ENCODE data around the gene HK3.

Gene HK3

DNA sequence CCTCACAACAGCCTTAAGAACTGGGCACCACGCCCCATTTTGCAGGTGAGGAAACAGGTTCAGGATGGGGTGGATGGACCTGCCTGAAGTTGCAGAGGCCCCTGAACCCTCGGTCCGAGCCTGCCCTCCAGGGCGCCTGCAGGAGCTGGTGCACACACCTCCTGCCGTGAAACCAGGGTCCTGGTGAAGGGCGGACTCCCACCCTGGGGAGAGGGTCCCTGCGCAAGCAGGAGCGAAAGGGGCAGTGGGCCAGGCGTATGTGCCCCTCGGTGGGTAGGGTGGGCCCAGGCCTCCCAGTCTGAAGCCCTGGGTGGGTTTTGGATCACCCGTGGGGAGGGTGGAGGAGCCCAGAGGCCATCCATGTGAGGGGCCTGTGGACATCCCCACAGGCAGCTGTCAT is 37.9 kb downstream of the HK3 start:
- H3K36me3 ChIP-seq (ENCODE audit: control insufficient read depth, insufficient read depth, low read length): no peaks in the 10 kb centered on the region
- H3K4me1 ChIP-seq (ENCODE audit: control insufficient read depth, insufficient read depth, low read length): peaks cover 3% of the 10 kb centered on the region
- H3K4me3 ChIP-seq (ENCODE audit: low read depth, low read length): no peak overlapping the region
- H3K9me3 ChIP-seq (ENCODE audit: control insufficient read depth, insufficient read depth, low read length): no peaks in the 10 kb centered on the region
- H3K27me3 ChIP-seq (ENCODE audit: control insufficient read depth, insufficient read depth, low read length): no peaks in the 10 kb centered on the region
- H3K9ac ChIP-seq (ENCODE audit: low read depth, low read length): no peak overlapping the region

DNA sequence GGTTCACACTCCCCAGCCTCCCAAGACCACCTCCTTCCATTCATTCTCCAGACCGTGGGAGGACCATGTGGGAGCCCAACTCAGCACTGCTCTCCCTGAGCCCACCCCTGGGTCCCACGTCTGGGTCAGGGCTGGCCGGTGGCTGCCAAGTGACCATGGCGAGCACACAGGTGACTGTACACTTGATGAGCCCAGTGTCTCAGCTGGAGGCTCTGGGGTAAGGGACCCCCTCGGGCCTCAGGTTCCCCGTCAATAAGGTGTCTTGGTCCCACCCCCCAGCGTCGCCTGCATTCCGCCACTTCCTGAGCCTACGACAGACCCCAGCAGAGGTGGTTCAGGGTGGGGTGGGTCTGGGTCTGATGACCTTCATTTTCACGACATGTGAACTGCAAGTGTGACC is 38.8 kb downstream of the HK3 start:
- peaks cover 3% of the 10 kb centered on the region for H3K4me1 ChIP-seq (ENCODE audit: control insufficient read depth, insufficient read depth, low read length)
- no peak overlapping the region for H3K9ac ChIP-seq (ENCODE audit: low read depth, low read length)
- H3K36me3 ChIP-seq (ENCODE audit: control insufficient read depth, insufficient read depth, low read length): no peaks in the 10 kb centered on the region
- no peak overlapping the region for H3K4me3 ChIP-seq (ENCODE audit: low read depth, low read length)
- H3K27me3 ChIP-seq (ENCODE audit: control insufficient read depth, insufficient read depth, low read length): no peaks in the 10 kb centered on the region
- H3K9me3 ChIP-seq (ENCODE audit: control insufficient read depth, insufficient read depth, low read length): no peaks in the 10 kb centered on the region

- no peak overlapping the region for H3K4me3 ChIP-seq (ENCODE audit: low read depth, low read length)
- no peaks in the 10 kb centered on the region for H3K9me3 ChIP-seq (ENCODE audit: control insufficient read depth, insufficient read depth, low read length)
- no peaks in the 10 kb centered on the region for H3K27me3 ChIP-seq (ENCODE audit: control insufficient read depth, insufficient read depth, low read length)
- no peak overlapping the region for H3K9ac ChIP-seq (ENCODE audit: low read depth, low read length)
- peaks cover 3% of the 10 kb centered on the region for H3K4me1 ChIP-seq (ENCODE audit: control insufficient read depth, insufficient read depth, low read length)
- no peaks in the 10 kb centered on the region for H3K36me3 ChIP-seq (ENCODE audit: control insufficient read depth, insufficient read depth, low read length)
Observed at GRCh38 chr5:176859916-176860315, 39.2 kb downstream of the HK3 start.

- no peak overlapping the region for H3K4me3 ChIP-seq (ENCODE audit: low read depth, low read length)
- H3K4me1 ChIP-seq (ENCODE audit: control insufficient read depth, insufficient read depth, low read length): no peaks in the 10 kb centered on the region
- no peaks in the 10 kb centered on the region for H3K27me3 ChIP-seq (ENCODE audit: control insufficient read depth, insufficient read depth, low read length)
- no peaks in the 10 kb centered on the region for H3K9me3 ChIP-seq (ENCODE audit: control insufficient read depth, insufficient read depth, low read length)
- H3K9ac ChIP-seq (ENCODE audit: low read depth, low read length): no peak overlapping the region
- H3K36me3 ChIP-seq (ENCODE audit: control insufficient read depth, insufficient read depth, low read length): no peaks in the 10 kb centered on the region
Observed at GRCh38 chr5:176857894-176858273, 41.3 kb downstream of the HK3 start.

- Histone ChIP-seq H3K27me3 (ENCODE audit: control insufficient read depth, insufficient read depth, low read length) (no peaks in the 10 kb centered on the region), H3K4me3 (ENCODE audit: low read depth, low read length) (no peak overlapping the region), H3K36me3 (ENCODE audit: control insufficient read depth, insufficient read depth, low read length) (no peaks in the 10 kb centered on the region), H3K9ac (ENCODE audit: low read depth, low read length) (no peak overlapping the region), H3K4me1 (ENCODE audit: control insufficient read depth, insufficient read depth, low read length) (no peaks in the 10 kb centered on the region), H3K9me3 (ENCODE audit: control insufficient read depth, insufficient read depth, low read length) (no peaks in the 10 kb centered on the region)
Observed at GRCh38 chr5:176857216-176857893, 41.8 kb downstream of the HK3 start.

GRCh38 chr5:176856746-176857145 is 42.4 kb downstream of the HK3 start:
- Histone ChIP-seq H3K4me3 (ENCODE audit: low read depth, low read length) (no peak overlapping the region), H3K27me3 (ENCODE audit: control insufficient read depth, insufficient read depth, low read length) (no peaks in the 10 kb centered on the region), H3K36me3 (ENCODE audit: control insufficient read depth, insufficient read depth, low read length) (no peaks in the 10 kb centered on the region), H3K4me1 (ENCODE audit: control insufficient read depth, insufficient read depth, low read length) (no peaks in the 10 kb centered on the region), H3K9ac (ENCODE audit: low read depth, low read length) (no peak overlapping the region), H3K9me3 (ENCODE audit: control insufficient read depth, insufficient read depth, low read length) (no peaks in the 10 kb centered on the region)

- Histone ChIP-seq H3K27me3 (ENCODE audit: control insufficient read depth, insufficient read depth, low read length) (no peaks in the 10 kb centered on the region), H3K4me1 (ENCODE audit: control insufficient read depth, insufficient read depth, low read length) (no peaks in the 10 kb centered on the region), H3K9me3 (ENCODE audit: control insufficient read depth, insufficient read depth, low read length) (no peaks in the 10 kb centered on the region), H3K36me3 (ENCODE audit: control insufficient read depth, insufficient read depth, low read length) (no peaks in the 10 kb centered on the region), H3K9ac (ENCODE audit: low read depth, low read length) (no peak overlapping the region), H3K4me3 (ENCODE audit: low read depth, low read length) (no peak overlapping the region)
Observed at GRCh38 chr5:176855598-176855997, 43.5 kb downstream of the HK3 start.

DNA sequence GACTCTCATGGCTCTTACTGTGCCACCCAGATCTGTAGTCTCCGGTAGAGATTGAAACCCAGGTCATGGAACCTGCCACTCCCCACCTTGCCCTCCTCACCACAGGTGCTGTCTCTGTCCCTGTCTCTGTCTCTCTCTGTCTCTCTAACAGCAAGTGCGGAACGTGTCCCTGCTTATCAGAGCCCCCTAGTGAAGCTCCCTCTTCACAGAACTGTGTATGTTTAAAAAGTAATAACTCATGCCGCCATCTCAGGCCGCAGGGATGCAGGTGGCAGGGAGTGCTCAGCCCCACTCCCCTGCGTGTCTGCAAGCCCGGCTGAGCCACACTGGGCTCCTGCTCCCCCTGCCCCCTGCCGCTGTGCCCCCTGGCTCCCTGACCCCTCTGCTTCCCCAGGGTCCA is 45.0 kb downstream of the HK3 start:
- Histone ChIP-seq H3K27me3 (ENCODE audit: control insufficient read depth, insufficient read depth, low read length) (no peaks in the 10 kb centered on the region), H3K4me1 (ENCODE audit: control insufficient read depth, insufficient read depth, low read length) (no peaks in the 10 kb centered on the region), H3K9ac (ENCODE audit: low read depth, low read length) (no peak overlapping the region), H3K9me3 (ENCODE audit: control insufficient read depth, insufficient read depth, low read length) (no peaks in the 10 kb centered on the region), H3K4me3 (ENCODE audit: low read depth, low read length) (no peak overlapping the region), H3K36me3 (ENCODE audit: control insufficient read depth, insufficient read depth, low read length) (no peaks in the 10 kb centered on the region)

DNA sequence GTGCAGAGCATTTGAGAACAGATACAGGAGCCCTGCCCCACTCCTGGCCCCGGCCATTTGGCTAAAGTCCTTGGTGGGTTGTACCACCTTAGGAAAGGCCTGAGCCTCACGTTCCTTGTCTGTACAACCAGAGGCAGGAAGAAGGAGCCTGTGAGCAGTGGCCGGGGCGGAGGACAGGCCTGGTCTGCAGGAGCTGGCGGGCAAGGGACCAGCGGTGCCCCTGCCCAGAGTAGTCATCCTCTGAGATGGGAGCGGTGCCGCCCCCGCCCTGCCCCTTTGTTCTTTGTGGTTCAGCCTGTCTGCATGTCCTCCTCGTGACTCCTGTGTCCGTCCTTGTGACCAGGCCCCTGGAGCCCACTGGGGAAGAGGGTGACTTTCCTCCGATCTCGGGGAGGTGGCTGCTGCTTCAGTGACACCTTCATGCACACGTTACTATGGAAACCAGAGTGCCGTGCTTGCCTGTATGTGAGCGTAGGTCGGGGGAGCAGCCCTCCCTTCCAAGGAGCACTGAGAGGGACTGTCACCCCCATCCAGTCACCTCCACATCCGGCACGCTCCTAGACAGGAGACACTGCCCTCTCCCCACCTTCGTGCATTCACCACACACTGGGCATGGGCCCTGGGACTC is 45.9 kb downstream of the HK3 start:
- no peaks in the 10 kb centered on the region for H3K9me3 ChIP-seq (ENCODE audit: control insufficient read depth, insufficient read depth, low read length)
- no peak overlapping the region for H3K9ac ChIP-seq (ENCODE audit: low read depth, low read length)
- H3K4me3 ChIP-seq (ENCODE audit: low read depth, low read length): no peak overlapping the region
- H3K27me3 ChIP-seq (ENCODE audit: control insufficient read depth, insufficient read depth, low read length): no peaks in the 10 kb centered on the region
- no peaks in the 10 kb centered on the region for H3K36me3 ChIP-seq (ENCODE audit: control insufficient read depth, insufficient read depth, low read length)
- no peaks in the 10 kb centered on the region for H3K4me1 ChIP-seq (ENCODE audit: control insufficient read depth, insufficient read depth, low read length)

DNA sequence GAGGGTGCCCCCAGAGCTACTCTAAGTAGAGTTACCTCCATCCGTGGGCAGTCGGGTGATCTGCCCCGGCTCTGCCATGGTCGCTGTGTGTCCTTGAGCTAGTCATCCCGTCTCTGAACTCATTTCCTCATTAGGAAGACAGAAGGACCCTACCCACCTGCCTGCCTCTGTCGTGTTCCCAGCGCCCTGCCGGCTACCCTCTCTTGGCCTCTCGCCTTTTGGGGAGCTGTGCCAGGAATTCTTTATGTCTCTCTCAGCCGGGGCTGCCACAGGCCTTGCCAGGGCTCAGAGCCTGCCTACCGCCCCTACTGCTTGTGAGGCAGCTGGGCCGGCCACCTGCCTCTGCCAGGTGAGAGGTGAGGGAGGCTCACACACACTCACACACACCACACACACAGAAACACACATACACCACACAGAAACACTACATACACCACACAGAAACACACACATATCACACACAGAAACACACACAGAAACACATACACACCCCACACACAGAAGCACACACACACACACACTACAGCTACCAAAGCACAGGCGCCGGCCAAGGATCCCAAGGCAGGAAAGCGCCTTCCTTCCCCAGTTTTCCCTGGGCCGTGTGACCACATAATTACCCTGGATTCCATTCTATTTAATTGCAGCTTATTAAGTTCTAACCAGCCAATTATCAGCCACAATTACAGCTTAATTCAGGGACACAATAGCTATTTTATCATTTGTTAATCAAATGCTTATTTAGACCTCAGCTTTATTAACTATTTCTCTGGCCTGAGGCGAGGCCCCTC is 47.1 kb downstream of the HK3 start:
- Histone ChIP-seq H3K4me1 (ENCODE audit: control insufficient read depth, insufficient read depth, low read length) (no peaks in the 10 kb centered on the region), H3K9me3 (ENCODE audit: control insufficient read depth, insufficient read depth, low read length) (no peaks in the 10 kb centered on the region), H3K9ac (ENCODE audit: low read depth, low read length) (no peak overlapping the region), H3K4me3 (ENCODE audit: low read depth, low read length) (no peak overlapping the region), H3K27me3 (ENCODE audit: control insufficient read depth, insufficient read depth, low read length) (no peaks in the 10 kb centered on the region), H3K36me3 (ENCODE audit: control insufficient read depth, insufficient read depth, low read length) (no peaks in the 10 kb centered on the region)

- Histone ChIP-seq H3K27me3 (ENCODE audit: control insufficient read depth, insufficient read depth, low read length) (no peaks in the 10 kb centered on the region), H3K4me1 (ENCODE audit: control insufficient read depth, insufficient read depth, low read length) (no peaks in the 10 kb centered on the region), H3K9ac (ENCODE audit: low read depth, low read length) (no peak overlapping the region), H3K9me3 (ENCODE audit: control insufficient read depth, insufficient read depth, low read length) (no peaks in the 10 kb centered on the region), H3K4me3 (ENCODE audit: low read depth, low read length) (no peak overlapping the region), H3K36me3 (ENCODE audit: control insufficient read depth, insufficient read depth, low read length) (no peaks in the 10 kb centered on the region)
Observed at GRCh38 chr5:176851380-176851779, 47.8 kb downstream of the HK3 start.

Data from iPS-15b (cell line).